Activated T-cell treated with anti-CD3 and anti-CD28 coated beads, Interleukin-2, amount 50 U/mL, for 1 hour (primary cell): Measurements from ENCODE around the gene CCNB1.
"Not testable (repeated sequence)": the region's sequence is repeated elsewhere in the genome, so short reads cannot be mapped to it uniquely, and the experiment has no call there.

ENCODE experiments used
- DNase-seq: peaks from one replicate; pipeline ENCODE4 v3.0.0-alpha.2; 2020

Gene CCNB1

GRCh38 chr5:69166686-69167492 lies at the start of gene CCNB1:
TSS of gene CCNB1 (plus strand) at chr5:69167150. CDS start at chr5:69167263, 113 bp downstream.
- peak; percentile 94 for DNase-seq

GRCh38 chr5:69129413-69129812 lies 37.5 kb upstream of the CCNB1 start:
- no peak for DNase-seq

GRCh38 chr5:69130241-69130640 lies 36.7 kb upstream of the CCNB1 start:
- no peak for DNase-seq

GRCh38 chr5:69131304-69131703 lies 35.6 kb upstream of the CCNB1 start:
- DNase-seq: no peak

GRCh38 chr5:69134126-69134525 lies 32.8 kb upstream of the CCNB1 start:
- DNase-seq: no peak

GRCh38 chr5:69136293-69136692 lies 30.7 kb upstream of the CCNB1 start:
- DNase-seq: no peak

- DNase-seq: not testable (repeated sequence)
These were observed 29.7 kb upstream of the CCNB1 start for GRCh38 chr5:69137208-69137607.

- no peak for DNase-seq
These were observed 29.1 kb upstream of the CCNB1 start for GRCh38 chr5:69137807-69138206.

- no peak for DNase-seq
These were observed 28.2 kb upstream of the CCNB1 start for GRCh38 chr5:69138766-69139165.

- DNase-seq: not testable (repeated sequence)
These were observed 26.7 kb upstream of the CCNB1 start for GRCh38 chr5:69140239-69140638.

GRCh38 chr5:69140827-69141226 lies 26.1 kb upstream of the CCNB1 start:
- DNase-seq: no peak

- not testable (repeated sequence) for DNase-seq
These were observed 18.4 kb upstream of the CCNB1 start for GRCh38 chr5:69148576-69148975.

GRCh38 chr5:69148981-69149675 lies 17.8 kb upstream of the CCNB1 start:
- no peak for DNase-seq

- no peak for DNase-seq
These were observed 17.3 kb upstream of the CCNB1 start for GRCh38 chr5:69149676-69150010.

- DNase-seq: no peak
These were observed 14.2 kb upstream of the CCNB1 start for GRCh38 chr5:69152731-69153130.

- no peak for DNase-seq
These were observed 10.5 kb upstream of the CCNB1 start for GRCh38 chr5:69156456-69156855.

GRCh38 chr5:69158039-69158438 lies 8.9 kb upstream of the CCNB1 start:
- no peak for DNase-seq

GRCh38 chr5:69160651-69161050 lies 6.3 kb upstream of the CCNB1 start:
- no peak for DNase-seq

GRCh38 chr5:69167493-69167855 lies 524 bp downstream of the CCNB1 start:
- DNase-seq: no peak

GRCh38 chr5:69167929-69168328 lies 979 bp downstream of the CCNB1 start:
- no peak for DNase-seq

GRCh38 chr5:69170495-69170894 lies 3.5 kb downstream of the CCNB1 start:
- no peak for DNase-seq

- no peak for DNase-seq
These were observed 4.0 kb downstream of the CCNB1 start for GRCh38 chr5:69170969-69171368.

- not testable (repeated sequence) for DNase-seq
These were observed 14.8 kb downstream of the CCNB1 start for GRCh38 chr5:69181659-69182293.

- no peak for DNase-seq
These were observed 17.7 kb downstream of the CCNB1 start for GRCh38 chr5:69184621-69185020.
